Measurements from ENCODE around the gene TSPAN15.

Gene TSPAN15

DNA sequence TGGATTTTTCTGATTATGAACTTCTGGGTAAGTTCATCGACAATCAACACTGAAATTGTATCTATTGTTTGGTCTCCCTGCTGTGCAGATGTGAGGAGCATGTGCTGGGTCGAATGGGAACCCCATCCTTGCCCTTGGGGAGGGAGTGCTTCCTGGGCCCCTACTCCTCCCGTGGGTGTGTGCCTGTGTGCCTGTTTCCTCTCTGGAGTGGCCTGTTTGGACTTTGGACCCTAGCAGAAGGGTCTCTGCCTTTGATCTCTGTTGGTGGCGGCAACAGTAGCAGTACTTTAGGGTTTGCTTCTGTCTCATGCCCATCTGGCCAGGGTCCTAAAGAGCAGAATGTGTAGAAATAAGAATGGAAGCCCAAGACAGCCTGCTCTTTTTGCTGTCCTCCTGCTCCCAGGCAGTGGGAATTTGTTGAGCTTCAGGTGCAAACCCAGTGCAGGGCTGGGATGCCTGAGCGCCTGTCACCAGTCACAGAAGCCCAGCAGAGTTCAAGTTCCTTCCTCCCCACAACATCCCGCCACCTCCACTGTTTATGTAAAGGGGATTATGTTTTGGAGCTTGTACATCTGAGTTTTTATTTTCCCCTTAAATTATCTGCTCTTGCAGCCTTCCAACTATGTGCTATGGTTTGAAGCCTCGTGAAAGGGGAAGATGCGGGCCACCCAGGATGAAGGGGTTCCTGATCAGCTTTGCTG, 33.1 kb upstream of the TSPAN15 start:
- DNase-seq = no peak

DNA sequence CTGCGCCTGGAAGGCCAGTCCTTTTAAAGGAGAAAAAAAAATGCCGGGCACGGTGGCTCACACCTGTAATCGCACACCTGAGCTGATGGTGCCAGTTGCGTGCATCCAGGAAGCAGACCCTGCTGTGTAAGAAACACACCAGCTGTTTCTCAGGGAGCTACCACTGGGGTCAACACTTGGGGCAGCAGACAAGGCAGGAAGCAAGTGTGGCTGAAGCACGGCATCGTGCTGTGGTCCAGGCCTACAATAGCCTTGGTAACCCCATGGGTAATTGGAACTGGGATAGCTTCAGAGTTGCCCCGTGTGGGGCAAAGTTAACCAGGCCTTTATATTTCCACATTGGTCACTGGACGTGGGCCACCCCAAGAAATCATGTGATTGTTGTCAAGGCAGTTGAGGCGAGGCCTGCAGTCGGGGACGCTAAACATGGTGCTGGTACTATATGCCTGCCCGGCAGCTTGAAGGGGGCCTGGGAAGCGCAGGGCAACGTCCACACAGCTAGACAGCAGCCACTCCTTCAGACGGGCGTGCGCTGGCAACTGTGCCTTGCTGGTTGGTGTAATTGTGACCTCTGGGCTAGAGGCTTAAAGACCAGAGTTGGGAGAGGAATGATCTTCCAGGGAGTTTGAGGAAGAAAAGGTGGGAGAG, 32.0 kb upstream of the TSPAN15 start:
- no peak for DNase-seq

GRCh38 chr10:69419744-69420126, 31.5 kb upstream of the TSPAN15 start:
- no peak for DNase-seq

DNA sequence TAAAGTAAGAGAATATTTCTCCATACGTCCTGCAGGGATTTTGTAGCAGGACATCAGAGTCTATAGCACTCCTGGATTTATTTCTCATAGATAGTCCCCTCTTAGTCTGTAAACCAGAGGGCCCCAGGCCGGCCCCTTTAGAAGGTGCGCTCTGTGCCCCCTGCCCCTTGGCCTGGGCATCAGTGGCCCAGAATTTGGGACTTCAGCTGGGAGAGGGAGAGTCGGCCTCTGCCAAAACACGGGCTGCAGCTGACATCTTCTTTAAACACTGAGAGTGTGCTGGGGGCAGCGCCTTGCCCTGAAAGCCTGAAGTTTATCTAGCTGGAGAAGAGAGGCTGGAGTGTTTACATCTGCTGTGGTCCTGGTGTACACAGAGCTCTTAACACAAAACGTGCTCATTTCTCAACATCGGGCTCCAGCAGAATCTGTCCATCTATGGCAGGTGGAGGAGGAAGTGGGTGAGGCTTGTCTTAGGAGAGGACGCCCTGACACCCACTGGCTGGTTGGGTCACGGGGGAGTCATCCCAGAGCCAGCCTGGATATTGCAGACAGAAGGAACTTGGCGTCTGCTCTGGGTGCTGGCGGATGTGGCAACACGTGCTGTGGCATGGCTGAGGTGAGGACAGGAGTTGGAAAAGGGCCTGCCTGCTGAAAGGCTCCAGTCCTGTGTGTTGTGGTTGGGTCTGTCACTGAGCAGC, 29.5 kb upstream of the TSPAN15 start:
- no peak for DNase-seq

DNA sequence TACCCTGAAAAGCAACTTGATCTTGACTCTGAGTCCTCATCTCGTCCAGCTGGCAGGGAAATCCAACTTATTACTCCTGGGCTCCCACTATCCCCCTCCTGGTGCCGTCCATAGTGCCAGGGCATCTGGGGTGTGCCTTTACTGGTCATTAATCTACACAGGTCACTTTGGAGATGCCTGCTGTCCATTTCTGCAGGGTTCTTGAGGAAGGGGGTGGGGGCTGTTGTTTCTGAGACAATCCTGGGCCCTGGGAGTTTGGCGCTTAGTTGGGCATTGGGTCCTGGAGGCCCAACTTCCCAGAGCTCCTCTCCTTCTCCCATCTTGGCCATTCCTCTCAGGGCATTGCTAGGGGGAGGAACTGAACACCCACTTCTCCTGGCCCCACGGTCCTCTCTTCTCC, 28.6 kb upstream of the TSPAN15 start:
- DNase-seq = no peak

- DNase-seq = no peak
These were observed 26.2 kb upstream of the TSPAN15 start for GRCh38 chr10:69425041-69425440.

DNA sequence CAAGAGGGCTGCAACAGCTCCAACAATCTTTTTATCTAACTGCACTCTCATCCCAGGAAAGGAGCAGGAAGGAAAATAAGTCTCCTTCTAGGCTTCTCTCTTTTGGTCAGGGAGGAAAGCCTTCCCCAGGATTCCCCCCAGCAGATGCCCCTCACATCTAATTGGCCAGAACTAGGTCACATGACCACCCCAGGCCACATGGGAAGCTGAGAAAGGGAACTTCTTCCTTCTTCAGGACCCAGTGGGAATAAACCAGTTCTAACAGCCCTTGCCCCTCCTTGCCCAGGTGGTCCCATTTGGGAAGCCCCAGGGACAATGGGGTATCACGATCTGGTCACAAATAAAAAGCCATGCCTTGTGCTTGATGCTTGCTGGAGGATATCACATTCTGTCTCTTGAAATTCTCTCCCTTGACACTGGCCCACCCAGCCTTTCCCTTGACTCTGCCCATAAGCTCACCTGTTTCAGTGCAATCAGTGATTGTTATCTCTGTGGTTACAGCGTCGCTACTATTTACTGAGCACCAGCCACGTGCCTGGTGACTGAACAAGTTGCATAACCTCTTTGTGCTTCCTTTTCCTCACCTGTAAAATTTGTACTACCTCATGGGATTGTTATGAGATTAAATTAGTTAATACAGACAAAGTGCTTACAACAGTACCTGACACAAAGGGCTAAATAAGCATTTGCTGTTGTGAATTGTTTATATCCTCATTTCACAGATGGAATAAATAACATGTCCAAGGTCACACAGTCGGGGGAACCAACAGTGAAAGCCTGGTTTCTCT, 25.6 kb upstream of the TSPAN15 start:
- no peak for DNase-seq

DNA sequence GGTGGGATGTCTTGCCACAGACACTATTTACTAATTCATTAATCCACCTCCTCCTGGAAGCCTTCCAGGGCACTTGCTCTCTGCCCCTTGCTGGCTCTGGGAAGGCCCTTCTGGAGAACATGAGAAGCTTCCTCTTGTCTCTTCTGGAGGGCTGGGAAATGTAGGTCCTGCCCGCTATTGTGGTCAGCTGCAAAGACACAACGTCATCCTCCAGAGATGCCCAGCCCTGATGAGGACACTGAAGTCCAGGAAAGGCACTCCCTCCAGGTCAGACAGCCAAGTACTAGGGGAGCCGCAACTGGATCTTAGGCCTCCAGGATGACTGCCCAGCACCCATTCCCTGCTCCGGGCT, 24.9 kb upstream of the TSPAN15 start:
- no peak for DNase-seq

GRCh38 chr10:69428165-69428564, 23.1 kb upstream of the TSPAN15 start:
- DNase-seq = no peak

DNA sequence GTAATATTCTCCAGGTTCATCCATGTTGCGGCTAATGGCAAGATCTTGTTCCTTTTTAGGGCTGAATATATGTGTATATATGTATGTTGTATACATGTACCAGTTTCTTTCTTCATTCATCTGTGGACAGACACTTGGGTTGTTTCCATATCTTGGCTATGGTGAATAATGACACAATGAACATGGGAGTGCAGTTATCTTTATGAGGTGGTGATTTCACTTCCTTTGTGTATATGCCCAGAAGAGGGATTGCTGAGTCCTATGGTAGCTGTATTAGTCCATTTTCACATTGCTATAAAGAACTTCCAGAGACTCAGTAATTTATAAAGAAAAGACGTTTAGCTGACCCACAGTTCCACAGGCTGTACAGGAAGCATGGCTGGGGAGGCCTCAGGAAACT, 17.1 kb upstream of the TSPAN15 start:
- no peak for DNase-seq

DNA sequence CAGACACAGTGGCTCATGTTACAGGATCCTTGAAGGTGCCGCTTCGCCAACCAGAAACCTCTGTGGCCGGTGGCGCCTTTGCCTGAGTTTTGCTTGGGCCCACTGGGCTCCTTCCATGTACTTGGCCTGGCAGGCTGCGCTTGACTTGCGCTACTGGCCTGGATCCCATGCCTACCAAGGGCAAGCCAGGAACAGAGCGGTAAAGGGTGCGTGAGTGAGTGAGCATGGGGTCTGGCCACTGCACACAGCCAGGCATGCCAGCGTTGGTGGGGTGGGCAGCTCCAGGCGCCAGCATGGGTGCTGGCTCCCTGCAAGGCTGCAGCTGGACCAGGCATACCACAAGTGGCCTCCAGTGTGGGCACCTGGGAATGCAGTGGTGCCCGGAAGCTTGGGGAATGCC, 16.3 kb upstream of the TSPAN15 start:
- no peak for DNase-seq

GRCh38 chr10:69435966-69436520, 15.2 kb upstream of the TSPAN15 start:
- DNase-seq = no peak

- DNase-seq = no peak
These were observed 13.7 kb upstream of the TSPAN15 start for GRCh38 chr10:69437321-69438259.

- no peak for DNase-seq
These were observed 12.5 kb upstream of the TSPAN15 start for GRCh38 chr10:69438536-69439349.

DNA sequence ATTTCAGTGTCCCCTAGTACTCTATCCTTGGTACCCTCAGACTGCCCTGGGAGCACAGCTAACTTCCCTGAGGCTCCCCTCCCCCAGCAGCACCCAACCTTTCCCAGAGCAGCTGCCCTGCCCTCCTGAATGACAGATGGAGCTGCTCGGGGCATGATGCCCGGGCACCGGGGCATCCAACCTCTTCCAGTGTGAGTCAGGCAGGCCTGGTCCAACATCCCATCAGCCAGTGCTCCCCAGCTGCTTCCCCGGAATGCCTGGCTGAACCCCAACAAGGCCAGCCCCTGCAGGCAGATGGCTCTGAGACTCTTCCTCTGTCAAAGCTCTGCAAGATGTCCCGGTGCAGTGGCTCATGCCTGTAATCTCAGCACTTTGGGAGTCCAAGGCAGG, 11.9 kb upstream of the TSPAN15 start:
- no peak for DNase-seq

- no peak for DNase-seq
These were observed 11.3 kb upstream of the TSPAN15 start for GRCh38 chr10:69439813-69440506.

DNA sequence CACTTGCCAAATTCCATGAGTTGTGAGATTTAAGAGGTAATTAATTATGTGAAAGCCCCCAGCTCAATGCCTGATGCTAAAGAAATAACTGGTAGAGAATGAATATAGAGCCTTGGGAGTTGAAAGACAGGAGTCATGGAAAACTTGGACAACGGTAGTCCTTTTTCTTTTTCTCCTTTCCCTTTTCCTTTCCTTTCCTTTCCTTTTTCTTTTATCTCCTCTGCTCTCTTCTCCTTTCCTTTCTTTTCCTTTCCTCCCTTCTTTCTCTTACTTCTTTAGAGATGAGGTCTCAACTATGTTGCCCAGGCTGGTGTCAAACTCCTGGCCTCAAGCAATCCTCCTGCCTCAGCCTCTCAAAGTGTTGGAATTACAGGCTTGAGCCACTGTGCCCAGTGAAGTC, 7.9 kb upstream of the TSPAN15 start:
- no peak for DNase-seq

GRCh38 chr10:69445041-69445440, 6.2 kb upstream of the TSPAN15 start:
- DNase-seq = no peak

DNA sequence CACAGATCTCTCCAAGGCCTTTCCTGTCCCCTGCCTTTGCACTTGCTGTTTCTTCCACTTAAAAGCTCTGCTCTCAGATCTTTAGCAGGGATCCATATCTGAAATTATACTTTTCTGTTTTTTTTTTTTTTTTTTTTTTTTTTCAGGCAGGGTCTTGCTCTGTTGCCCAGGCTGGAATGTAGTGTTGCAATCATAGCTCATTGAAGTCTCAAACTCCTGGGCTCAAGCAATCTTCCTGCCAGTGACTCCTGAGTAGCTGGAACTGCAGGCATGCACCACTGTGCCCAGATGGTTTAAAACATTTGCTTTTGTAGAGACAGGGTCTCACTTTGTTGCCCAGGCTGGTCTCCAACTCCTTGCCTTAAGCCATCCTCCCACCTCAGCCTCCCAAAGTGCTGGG, 5.0 kb upstream of the TSPAN15 start:
- DNase-seq = no peak

DNA sequence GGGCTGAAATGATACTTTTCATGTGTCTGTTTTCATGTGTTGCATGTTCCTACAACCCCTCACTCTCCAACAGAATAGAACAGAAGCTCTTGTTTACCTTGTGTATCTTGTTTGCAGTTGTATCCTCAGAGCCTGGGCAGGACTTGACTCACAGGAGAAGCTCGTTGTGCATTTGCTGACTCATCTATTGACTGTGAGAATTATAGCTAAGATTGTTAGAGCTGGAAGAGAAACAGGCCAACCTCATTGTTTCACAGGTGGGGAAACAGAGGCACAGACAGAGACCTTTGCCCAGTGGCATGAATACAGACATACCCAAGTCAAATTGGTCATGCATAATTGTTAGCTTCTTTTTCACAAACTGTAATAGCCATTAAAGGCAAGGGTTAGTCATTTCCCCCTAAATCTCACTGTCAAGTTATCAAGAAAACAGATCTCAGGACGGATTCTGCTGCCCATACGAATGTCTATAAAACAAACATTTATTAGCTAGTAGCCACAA, 4.6 kb upstream of the TSPAN15 start:
- DNase-seq = no peak
